Measurements from ENCODE around the gene CTNNA3.

Gene CTNNA3

DNA sequence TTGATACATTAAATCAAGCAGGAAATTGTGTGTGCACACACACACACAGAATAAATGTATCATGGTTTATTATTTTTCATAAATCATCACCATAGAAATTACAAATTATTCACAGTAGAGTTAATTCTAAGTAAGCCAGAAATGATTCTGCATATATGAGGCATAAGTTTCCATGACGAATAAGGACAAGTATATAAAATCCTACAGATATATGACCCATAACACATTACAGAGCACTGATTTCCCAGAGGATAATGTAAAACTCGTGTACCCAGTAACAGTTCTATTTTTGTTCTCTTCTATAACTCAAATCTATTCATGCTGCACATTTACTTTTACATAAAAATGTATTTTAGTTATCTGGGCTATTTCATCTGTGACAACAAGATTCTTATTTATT is 600.5 kb downstream of the CTNNA3 start:
- in situ Hi-C loops (cut with MboI; ENCODE audit: low sequenced_read_pairs, unreplicated experiment): no loop called here
- TF ChIP-seq, protein P1, sequence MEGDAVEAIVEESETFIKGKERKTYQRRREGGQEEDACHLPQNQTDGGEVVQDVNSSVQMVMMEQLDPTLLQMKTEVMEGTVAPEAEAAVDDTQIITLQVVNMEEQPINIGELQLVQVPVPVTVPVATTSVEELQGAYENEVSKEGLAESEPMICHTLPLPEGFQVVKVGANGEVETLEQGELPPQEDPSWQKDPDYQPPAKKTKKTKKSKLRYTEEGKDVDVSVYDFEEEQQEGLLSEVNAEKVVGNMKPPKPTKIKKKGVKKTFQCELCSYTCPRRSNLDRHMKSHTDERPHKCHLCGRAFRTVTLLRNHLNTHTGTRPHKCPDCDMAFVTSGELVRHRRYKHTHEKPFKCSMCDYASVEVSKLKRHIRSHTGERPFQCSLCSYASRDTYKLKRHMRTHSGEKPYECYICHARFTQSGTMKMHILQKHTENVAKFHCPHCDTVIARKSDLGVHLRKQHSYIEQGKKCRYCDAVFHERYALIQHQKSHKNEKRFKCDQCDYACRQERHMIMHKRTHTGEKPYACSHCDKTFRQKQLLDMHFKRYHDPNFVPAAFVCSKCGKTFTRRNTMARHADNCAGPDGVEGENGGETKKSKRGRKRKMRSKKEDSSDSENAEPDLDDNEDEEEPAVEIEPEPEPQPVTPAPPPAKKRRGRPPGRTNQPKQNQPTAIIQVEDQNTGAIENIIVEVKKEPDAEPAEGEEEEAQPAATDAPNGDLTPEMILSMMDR (IDR thresholded peaks at IDR 0.05; ENCODE audit: borderline replicate concordance, control extremely low read depth, extremely low read depth, insufficient read depth, missing control alignments): no peak
- no peak for DNase-seq (ENCODE audit: low spot score)

DNA sequence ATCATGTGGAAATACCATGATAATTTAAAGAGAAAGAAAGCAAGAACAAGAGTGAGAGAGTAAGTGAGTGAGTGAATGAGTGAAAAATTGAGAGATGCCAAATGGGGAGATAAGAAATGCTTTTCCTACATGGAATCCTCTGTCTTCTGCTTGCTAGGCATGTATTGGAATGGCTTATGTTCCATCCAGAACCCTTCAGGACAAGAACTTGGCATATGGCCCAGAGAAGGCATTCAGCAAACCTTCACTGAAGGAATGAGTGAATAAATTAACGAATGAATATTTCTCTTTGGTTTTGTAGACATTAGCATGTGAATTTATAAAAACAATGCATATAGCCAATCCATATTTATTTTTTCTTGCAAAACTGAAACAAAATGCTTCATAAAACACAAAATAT is 608.0 kb downstream of the CTNNA3 start:
- DNase-seq (ENCODE audit: low spot score): no peak
- in situ Hi-C loops (cut with MboI; ENCODE audit: low sequenced_read_pairs, unreplicated experiment): no loop called here
- TF ChIP-seq, protein P1 (IDR thresholded peaks at IDR 0.05; ENCODE audit: borderline replicate concordance, control extremely low read depth, extremely low read depth, insufficient read depth, missing control alignments): no peak

DNA sequence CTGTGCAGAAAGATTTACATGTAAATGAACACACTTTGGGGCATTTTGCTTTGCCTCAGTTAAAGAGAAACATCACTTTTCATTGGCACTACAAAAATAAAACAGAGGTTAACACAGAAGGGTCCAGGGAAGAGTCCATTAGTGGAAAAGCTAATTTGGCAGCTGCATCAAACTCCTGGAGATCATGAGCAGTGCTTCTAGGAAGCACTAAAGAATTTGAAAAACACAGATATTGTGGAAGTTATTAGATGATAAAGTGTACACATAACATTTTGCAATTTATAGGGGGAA is 608.9 kb downstream of the CTNNA3 start:
- no peak for DNase-seq (ENCODE audit: low spot score)
- in situ Hi-C loops (cut with MboI; ENCODE audit: low sequenced_read_pairs, unreplicated experiment): no loop called here
- TF ChIP-seq, protein P1 (IDR thresholded peaks at IDR 0.05; ENCODE audit: borderline replicate concordance, control extremely low read depth, extremely low read depth, insufficient read depth, missing control alignments): no peak

DNA sequence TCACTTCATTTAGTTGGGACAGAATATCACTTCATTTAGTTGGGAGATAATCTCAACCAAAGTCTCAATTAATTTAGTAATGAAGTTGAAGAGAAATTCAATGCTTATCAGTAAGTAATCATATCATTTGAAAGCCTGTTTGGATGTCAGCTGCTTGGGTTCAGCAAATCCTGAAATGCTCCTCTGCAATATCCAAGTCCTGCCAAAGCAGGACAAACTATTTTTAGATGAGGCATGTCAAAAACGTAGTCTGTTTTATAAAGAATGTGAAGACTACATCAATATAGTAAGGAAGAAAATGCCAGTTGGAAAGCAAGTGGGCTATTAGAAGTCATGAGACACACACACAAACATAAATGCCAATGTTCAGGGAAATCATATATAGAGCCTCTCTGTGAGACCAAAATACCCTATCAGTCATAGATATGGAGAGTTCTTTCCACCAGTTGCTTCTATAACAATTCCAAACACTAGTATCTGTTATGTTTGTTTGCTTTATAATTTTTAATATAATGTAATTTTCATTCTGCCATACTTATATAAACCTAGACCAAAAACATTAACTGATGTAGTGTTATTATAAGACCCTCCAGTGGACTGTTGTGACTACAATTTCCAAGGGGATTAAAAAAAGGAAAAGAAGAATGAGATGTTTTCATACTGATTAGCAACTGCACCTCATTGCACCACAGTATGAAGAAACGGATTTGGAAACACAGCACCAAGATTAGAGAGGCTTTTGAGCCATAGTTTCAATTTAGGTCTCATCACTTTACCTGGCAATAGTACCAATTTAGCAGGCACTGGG is 609.5 kb downstream of the CTNNA3 start:
- TF ChIP-seq, protein P1 (IDR thresholded peaks at IDR 0.05; ENCODE audit: borderline replicate concordance, control extremely low read depth, extremely low read depth, insufficient read depth, missing control alignments): no peak
- in situ Hi-C loops (cut with MboI; ENCODE audit: low sequenced_read_pairs, unreplicated experiment): no loop called here

DNA sequence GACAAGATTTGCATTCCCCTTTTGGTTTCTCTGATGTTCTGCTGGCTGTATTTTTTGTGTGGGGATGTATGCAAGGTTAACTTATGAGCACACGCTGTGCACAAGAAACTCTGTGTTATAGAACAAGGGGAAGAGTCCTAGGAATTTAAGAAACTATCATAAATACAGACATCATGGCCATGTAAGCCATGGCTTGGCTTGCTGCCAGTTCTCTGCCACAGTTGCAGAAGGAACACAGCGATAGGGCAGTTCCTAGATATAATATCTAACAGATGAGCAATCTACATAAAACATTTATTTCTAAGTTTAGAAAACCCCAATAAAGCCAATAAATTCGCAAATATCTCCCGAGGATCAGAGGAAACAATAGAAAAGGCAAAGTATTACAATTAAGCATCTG is 616.9 kb downstream of the CTNNA3 start:
- DNase-seq (ENCODE audit: low spot score): no peak
- in situ Hi-C loops (cut with MboI; ENCODE audit: low sequenced_read_pairs, unreplicated experiment): no loop called here
- TF ChIP-seq, protein P1 (IDR thresholded peaks at IDR 0.05; ENCODE audit: borderline replicate concordance, control extremely low read depth, extremely low read depth, insufficient read depth, missing control alignments): no peak

More for the DNA sequence above, 609.5 kb downstream of the CTNNA3 start:
- no peak for DNase-seq (ENCODE audit: low spot score)

DNA sequence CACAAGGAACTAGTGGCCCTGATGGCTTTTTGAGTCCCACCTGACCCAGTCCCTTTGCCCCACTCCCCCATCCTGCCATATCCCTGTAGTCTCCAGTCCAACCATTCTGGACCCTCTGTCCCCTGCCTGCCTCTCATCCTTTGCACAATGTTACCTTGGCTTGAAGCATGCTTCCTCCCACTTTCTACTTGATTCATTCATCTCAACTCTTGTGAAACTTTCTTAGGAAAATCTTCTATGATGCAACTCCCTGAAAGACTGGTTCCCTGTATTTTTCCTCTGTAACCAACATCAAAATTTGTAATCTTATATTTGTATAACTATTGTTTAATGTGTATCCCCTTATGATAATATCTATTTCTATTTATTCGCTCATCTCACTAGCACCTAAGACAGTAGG is 618.6 kb downstream of the CTNNA3 start:
- no peak for DNase-seq (ENCODE audit: low spot score)
- TF ChIP-seq, protein P1 (IDR thresholded peaks at IDR 0.05; ENCODE audit: borderline replicate concordance, control extremely low read depth, extremely low read depth, insufficient read depth, missing control alignments): no peak
- in situ Hi-C loops (cut with MboI; ENCODE audit: low sequenced_read_pairs, unreplicated experiment): no loop called here

Measured in GM13976 (cell line).